GM12801 (cell line): ENCODE data around the gene ARPC1A.

Experiments used
- CTCF ChIP-seq: IDR thresholded peaks from one replicate; pipeline ENCODE4 v1.5.1; 2011; ENCODE audit warnings: control low read depth; ENCODE audit not compliant: insufficient read length; ENCODE audit errors: extremely low read depth

ARPC1A gene

GRCh38 chr7:99293650-99294049 lies 32.0 kb upstream of the ARPC1A start:
- no peak for TF ChIP-seq CTCF

GRCh38 chr7:99296471-99296870 lies 29.2 kb upstream of the ARPC1A start:
- TF ChIP-seq CTCF, result no peak

- no peak for TF ChIP-seq CTCF
These were observed 24.2 kb upstream of the ARPC1A start for GRCh38 chr7:99301496-99301895.

GRCh38 chr7:99305473-99306260 lies 20.0 kb upstream of the ARPC1A start:
- TF ChIP-seq CTCF, result no peak

- TF ChIP-seq CTCF, result no peak
These were observed 17.1 kb upstream of the ARPC1A start for GRCh38 chr7:99308461-99309074.

GRCh38 chr7:99309111-99309510 lies 16.6 kb upstream of the ARPC1A start:
- TF ChIP-seq CTCF, result no peak

GRCh38 chr7:99310004-99310403 lies 15.7 kb upstream of the ARPC1A start:
- TF ChIP-seq CTCF, result no peak
